HCT116 (cell line): Measurements from ENCODE around the gene RPL13A. TPM values are rescaled to one million over a fixed set of nuclear protein-coding genes. Genes with fewer than 3 reads are reported as not detected.
A peak's percentile ranks its signal among the peaks of the same experiment; 100 is the strongest.

Experiments
- ATAC-seq: fragments of 200-7000 bp; cut with Tn5 transposase; 2 replicates; pipeline ENCODE4 v1.9.1; 2020; ENCODE audit warnings: mild to moderate bottlenecking, moderate library complexity
- BruUV-seq: library from RNA; stranded (reverse); fragments of 400-500 nt; replicated peaks from 2 replicates; lab custom pipeline; 2021; lab: Mats Ljungman, UMichigan
- CTCF ChIA-PET: fragments of 300-600 bp; sonication (Branson Sonifier 250); formaldehyde crosslinking; loops from one replicate; lab custom pipeline; 2021; ENCODE audit warnings: antibody characterized with exemption; lab: Charles Lee
- POLR2A ChIA-PET: fragments of 300-600, 350-600 bp; sonication (Branson Sonifier 250); formaldehyde crosslinking; loops from one replicate; lab custom pipeline; 2021; ENCODE audit warnings: antibody characterized with exemption; lab: Charles Lee
- RAD21 ChIA-PET, 2 experiments: fragments of 300-600 bp; sonication (Branson Sonifier 250); formaldehyde crosslinking; loops; one replicate each; lab custom pipeline; 2023; ENCODE audit warnings: low total read pairs in 2 of 2; ENCODE audit not compliant: uncharacterized antibody in 2 of 2, unreplicated experiment in 2 of 2, low non-redundant PET in 1 of 2; lab: Charles Lee
- DNase-seq: peaks from one replicate; pipeline ENCODE4 v3.0.0-alpha.2; 2010; ENCODE audit warnings: low read depth, low spot score
- H2AFZ ChIP-seq: fragments of 200-600 bp; shearing (Covaris generic), sonication (generic); 2 replicates; pipeline ENCODE4 v1.6.1; 2017; ENCODE audit warnings: low read depth, mixed run types, mixed read lengths, antibody characterized with exemption, low read length; ENCODE audit not compliant: poor library complexity, severe bottlenecking
- H3K27ac ChIP-seq: 2 replicates; pipeline ENCODE4 v1.5.1; 2012; ENCODE audit warnings: low read depth, low read length
- H3K27me3 ChIP-seq: fragments of 200-600 bp; sonication (generic); 2 replicates; pipeline ENCODE4 v1.6.1; 2016; ENCODE audit warnings: mixed run types, low read length, mixed read lengths; ENCODE audit not compliant: insufficient read depth
- H3K36me3 ChIP-seq, 2 experiments: fragments of 200-500 bp in 1 of 2; fragments of 200-600 bp in 1 of 2; sonication (Bioruptor generic) in 1 of 2; sonication (generic) in 1 of 2; 2 replicates each; pipeline versions ENCODE4 v1.5.1 to v1.6.1; 2014 to 2016; ENCODE audit warnings: low read length in 2 of 2, inconsistent platforms in 1 of 2, mixed read lengths in 1 of 2, mixed run types in 1 of 2; ENCODE audit not compliant: insufficient read depth in 2 of 2, control insufficient read depth in 1 of 2
- H3K4me1 ChIP-seq, 2 experiments: fragments of 200-600 bp in 1 of 2; sonication (generic) in 1 of 2; 2 replicates each; pipeline versions ENCODE4 v1.5.1 to v1.6.1; 2012 to 2017; ENCODE audit warnings: low read length in 2 of 2, inconsistent platforms in 1 of 2, mild to moderate bottlenecking in 1 of 2, mixed read lengths in 1 of 2, mixed run types in 1 of 2, moderate library complexity in 1 of 2; ENCODE audit not compliant: insufficient read depth in 2 of 2, control insufficient read depth in 1 of 2
- H3K4me2 ChIP-seq: fragments of 200-600 bp; sonication (generic); 2 replicates; pipeline ENCODE4 v1.6.1; 2017; ENCODE audit warnings: mixed run types, low read length, mixed read lengths
- H3K4me3 ChIP-seq, 2 experiments: fragments of 200-600 bp in 1 of 2; sonication (generic) in 1 of 2; replicated peaks in 1 of 2; 2 replicates each; pipeline ENCODE4 v1.5.1; 2011 to 2016; ENCODE audit warnings: low read length in 2 of 2, control low read depth in 1 of 2, low read depth in 1 of 2, mild to moderate bottlenecking in 1 of 2, mixed read lengths in 1 of 2, mixed run types in 1 of 2
- H3K79me2 ChIP-seq: fragments of 200-600 bp; sonication (generic); 2 replicates; pipeline ENCODE4 v1.6.1; 2017; ENCODE audit warnings: mild to moderate bottlenecking, mixed run types, low read length, moderate library complexity, mixed read lengths; ENCODE audit not compliant: insufficient read depth
- H3K9ac ChIP-seq: fragments of 200-600 bp; sonication (generic); 2 replicates; pipeline ENCODE4 v1.6.1; 2016; ENCODE audit warnings: low read length, mixed read lengths
- H3K9me2 ChIP-seq: fragments of 200-600 bp; sonication (generic), shearing (Covaris generic); 2 replicates; pipeline ENCODE4 v1.6.1; 2017; ENCODE audit warnings: mixed run types, mild to moderate bottlenecking, moderate library complexity; ENCODE audit not compliant: insufficient read depth
- H3K9me3 ChIP-seq, 2 experiments: fragments of 200-500 bp in 1 of 2; fragments of 200-600 bp in 1 of 2; sonication (Bioruptor generic) in 1 of 2; sonication (generic) in 1 of 2; 2 replicates each; pipeline ENCODE4 v1.6.1; 2014 to 2017; ENCODE audit warnings: low read length in 2 of 2, mixed read lengths in 2 of 2, inconsistent platforms in 1 of 2, low read depth in 1 of 2, mild to moderate bottlenecking in 1 of 2, mixed run types in 1 of 2, moderate library complexity in 1 of 2; ENCODE audit not compliant: control insufficient read depth in 1 of 2, insufficient read depth in 1 of 2
- H4K20me1 ChIP-seq: fragments of 200-600 bp; sonication (generic), shearing (Covaris generic); 2 replicates; pipeline ENCODE4 v1.6.1; 2017; ENCODE audit warnings: mixed run types, mild to moderate bottlenecking, moderate library complexity; ENCODE audit not compliant: insufficient read depth
- ATF3 ChIP-seq: IDR thresholded peaks from 2 replicates; pipeline ENCODE4 v1.6.1; 2012
- CTCF ChIP-seq, 3 experiments: fragments of 200-600 bp in 1 of 3; sonication (generic) in 1 of 3; IDR thresholded peaks in 2 of 3; conservative IDR thresholded peaks in 1 of 3; 2 replicates each; pipeline ENCODE4 v1.5.1; 2012 to 2017; ENCODE audit warnings: low read depth in 2 of 3, low read length in 2 of 3, antibody characterized with exemption in 1 of 3, borderline replicate concordance in 1 of 3, control low read depth in 1 of 3, mild to moderate bottlenecking in 1 of 3, mixed read lengths in 1 of 3, mixed run types in 1 of 3, moderate library complexity in 1 of 3; ENCODE audit not compliant: insufficient read depth in 1 of 3
- ELF1 ChIP-seq: IDR thresholded peaks from 2 replicates; pipeline ENCODE4 v1.6.1; 2012; ENCODE audit warnings: low read depth, borderline replicate concordance
- EZH2phosphoT487 ChIP-seq: fragments of 200-600 bp; IDR thresholded peaks from 2 replicates; pipeline ENCODE4 v1.6.1; 2018; ENCODE audit warnings: antibody characterized with exemption, borderline replicate concordance
- JUND ChIP-seq: IDR thresholded peaks from 2 replicates; pipeline ENCODE4 v1.6.1; 2012
- POLR2A ChIP-seq: IDR thresholded peaks from 2 replicates; pipeline ENCODE4 v1.7.0; 2011; ENCODE audit warnings: borderline replicate concordance; ENCODE audit not compliant: insufficient read depth, insufficient read length; ENCODE audit errors: extremely low read depth
- POLR2AphosphoS5 ChIP-seq: IDR thresholded peaks from 2 replicates; pipeline ENCODE4 v1.6.1; 2011; ENCODE audit warnings: mild to moderate bottlenecking, low read depth, low read length, moderate library complexity
- REST ChIP-seq: IDR thresholded peaks from 2 replicates; pipeline ENCODE4 v1.6.1; 2012; ENCODE audit warnings: low read depth
- SP1 ChIP-seq: IDR thresholded peaks from 2 replicates; pipeline ENCODE4 v1.6.1; 2012; ENCODE audit warnings: low read depth
- ZNF274 ChIP-seq: fragments of 200-500 bp; sonication (Bioruptor generic); IDR thresholded peaks from 2 replicates; pipeline ENCODE4 v1.6.1; 2014; ENCODE audit warnings: mild to moderate bottlenecking, low read depth, low read length, inconsistent platforms
- intact Hi-C: fragments of 100-400 bp; cut with micrococcal nuclease; formaldehyde crosslinking; loops from 2 replicates; pipeline ENCODE4 v1.10.0; 2022
- total RNA-seq: library from RNA; stranded (reverse); gene quantifications from one replicate; pipeline ENCODE4 v1.2.1, GENCODE V29; 2021; ENCODE audit not compliant: unreplicated experiment

RPL13A gene
- total RNA-seq, 1 experiment from 2014 or later: 3,719 TPM

GRCh38 chr19:49468746-49469447 is 18.5 kb upstream of the RPL13A start:
- BruUV-seq: no TSS peak
- POLR2A ChIA-PET: interaction anchor here (1.3 kb wide), 1 partner anchor 16 kb away, joined by 4 read pairs; the partner anchor contains the start of gene ALDH16A1
- no peak overlapping the region; the same call in 1 of the 2 replicates for H3K27ac ChIP-seq
- no peak for DNase-seq
- no peak overlapping the region for H2AFZ ChIP-seq
- no peak for TF ChIP-seq ATF3
- no peak for TF ChIP-seq POLR2AphosphoS5
- TF ChIP-seq CTCF (IDR thresholded peaks at IDR 0.05 in 2 of 3, conservative IDR thresholded peaks at IDR 0.05 in 1 of 3; ENCODE audit: borderline replicate concordance in 1 of 3, insufficient read depth in 1 of 3, low read depth in 2 of 3, low read length in 2 of 3): no peak
- TF ChIP-seq ZNF274: no peak
- TF ChIP-seq REST: no peak
- no peak for TF ChIP-seq ELF1
- no peak for TF ChIP-seq POLR2A
- no peak for TF ChIP-seq EZH2phosphoT487
- no peak for TF ChIP-seq JUND
- TF ChIP-seq SP1: no peak
- intact Hi-C loops: no loop called here
- H3K9me2 ChIP-seq: no peaks in the 10 kb centered on the region
- H3K4me1 ChIP-seq: peaks cover 28 to 39% of the 10 kb centered on the region in 2 experiments
- 0 out of 2 replicates have a peak overlapping the region, but pooled peaks have one; percentile 5 for H3K4me2 ChIP-seq
- H4K20me1 ChIP-seq: no peaks in the 10 kb centered on the region
- no peak overlapping the region for H3K4me3 ChIP-seq
- no peaks in the 10 kb centered on the region for H3K9me3 ChIP-seq
- peak; percentile 61 for ATAC-seq
- H3K27me3 ChIP-seq: no peaks in the 10 kb centered on the region
- RAD21 ChIA-PET: interaction anchor here in 1 of 2 experiments (0.5 kb wide), 1 partner anchor 73 kb away, joined by 4 read pairs; no protein-coding TSS in a partner anchor
- CTCF ChIA-PET: interaction anchor here (1.1 kb wide), 1 partner anchor 24 kb away, joined by 3 read pairs; no protein-coding TSS in a partner anchor
- no peaks in the 10 kb centered on the region for H3K79me2 ChIP-seq
- H3K36me3 ChIP-seq: no peaks in the 10 kb centered on the region; a peak in 1 of 4 replicates
- H3K9ac ChIP-seq: no peak overlapping the region
